Cardiac fibroblast (primary cell): ENCODE data around the gene HBS1L.

Experiments used
- DNase-seq, 2 donors: peaks; one replicate each; pipeline versions ENCODE4 v3.0.0 to v3.0.0-alpha.2; 2010; ENCODE audit warnings: low read depth in 2 of 2
- H3K4me3 ChIP-seq, 2 donors: replicated peaks in 1 of 2; 1 replicate in 1 of 2; 2 replicates in 1 of 2; pipeline ENCODE4 v1.5.1; 2011; ENCODE audit warnings: low read depth in 2 of 2, low read length in 2 of 2, mild to moderate bottlenecking in 2 of 2, moderate library complexity in 1 of 2
- TF ChIP-seq, protein P1 (sequence below): IDR thresholded peaks from one replicate; pipeline ENCODE4 v1.5.1; 2011; ENCODE audit warnings: low read depth, mild to moderate bottlenecking, low read length, inconsistent platforms

Gene HBS1L

DNA sequence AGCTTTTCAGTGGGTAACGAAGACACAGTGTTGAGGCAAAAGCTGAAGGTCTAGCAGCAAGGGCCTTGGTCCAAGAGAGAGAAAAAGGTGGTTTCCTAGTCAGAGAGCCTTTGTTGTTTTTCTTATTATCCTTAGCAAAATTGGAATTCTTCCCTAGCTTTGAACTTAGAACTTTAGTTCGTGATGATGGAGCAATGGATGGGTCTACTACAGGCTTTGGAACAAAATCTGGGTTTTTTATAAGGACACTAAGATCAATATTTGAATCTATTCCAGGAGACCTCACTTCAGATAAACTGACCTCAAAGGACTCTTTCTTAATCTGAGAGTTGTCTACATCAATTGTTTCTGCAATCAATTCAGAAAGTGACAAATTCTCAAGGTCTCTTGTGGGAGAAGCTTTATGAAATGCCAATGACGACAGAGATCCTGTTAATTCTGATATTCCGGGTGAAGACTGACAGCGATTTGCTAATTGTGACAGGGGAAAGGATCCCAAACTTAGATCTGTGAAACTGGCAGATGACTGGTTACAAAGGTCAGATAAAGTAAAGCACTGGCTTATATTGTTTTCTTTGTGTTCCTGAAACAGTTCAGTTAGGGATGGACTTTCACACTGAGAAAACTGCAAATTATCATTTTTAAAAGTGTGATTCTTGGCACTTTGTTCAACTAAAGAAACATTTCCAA is 17.7 kb downstream of the HBS1L start:
- H3K4me3 ChIP-seq, result no peak overlapping the region
- TF ChIP-seq, protein P1, sequence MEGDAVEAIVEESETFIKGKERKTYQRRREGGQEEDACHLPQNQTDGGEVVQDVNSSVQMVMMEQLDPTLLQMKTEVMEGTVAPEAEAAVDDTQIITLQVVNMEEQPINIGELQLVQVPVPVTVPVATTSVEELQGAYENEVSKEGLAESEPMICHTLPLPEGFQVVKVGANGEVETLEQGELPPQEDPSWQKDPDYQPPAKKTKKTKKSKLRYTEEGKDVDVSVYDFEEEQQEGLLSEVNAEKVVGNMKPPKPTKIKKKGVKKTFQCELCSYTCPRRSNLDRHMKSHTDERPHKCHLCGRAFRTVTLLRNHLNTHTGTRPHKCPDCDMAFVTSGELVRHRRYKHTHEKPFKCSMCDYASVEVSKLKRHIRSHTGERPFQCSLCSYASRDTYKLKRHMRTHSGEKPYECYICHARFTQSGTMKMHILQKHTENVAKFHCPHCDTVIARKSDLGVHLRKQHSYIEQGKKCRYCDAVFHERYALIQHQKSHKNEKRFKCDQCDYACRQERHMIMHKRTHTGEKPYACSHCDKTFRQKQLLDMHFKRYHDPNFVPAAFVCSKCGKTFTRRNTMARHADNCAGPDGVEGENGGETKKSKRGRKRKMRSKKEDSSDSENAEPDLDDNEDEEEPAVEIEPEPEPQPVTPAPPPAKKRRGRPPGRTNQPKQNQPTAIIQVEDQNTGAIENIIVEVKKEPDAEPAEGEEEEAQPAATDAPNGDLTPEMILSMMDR, result no peak
- DNase-seq, result no peak

DNA sequence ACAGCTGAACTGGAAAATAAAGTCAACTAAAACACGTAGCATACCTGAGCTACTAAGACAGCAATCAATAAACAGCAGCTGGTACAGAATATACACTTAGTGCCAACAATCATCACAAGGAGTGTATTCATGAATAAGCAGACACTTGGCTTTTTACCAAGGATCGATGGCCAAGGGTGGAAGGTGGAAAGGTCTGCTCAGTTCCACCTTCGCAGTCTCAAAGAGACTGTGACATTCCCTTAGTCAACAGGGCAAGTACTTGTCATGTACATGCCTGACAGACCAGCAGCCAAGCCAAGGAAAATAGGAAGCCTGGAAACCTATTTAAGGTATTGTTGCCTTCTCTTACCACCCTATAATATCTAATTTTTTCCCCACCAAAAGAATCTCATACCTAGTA is 21.4 kb downstream of the HBS1L start:
- TF ChIP-seq, protein P1, result no peak
- H3K4me3 ChIP-seq, result no peak overlapping the region
- DNase-seq, result no peak

DNA sequence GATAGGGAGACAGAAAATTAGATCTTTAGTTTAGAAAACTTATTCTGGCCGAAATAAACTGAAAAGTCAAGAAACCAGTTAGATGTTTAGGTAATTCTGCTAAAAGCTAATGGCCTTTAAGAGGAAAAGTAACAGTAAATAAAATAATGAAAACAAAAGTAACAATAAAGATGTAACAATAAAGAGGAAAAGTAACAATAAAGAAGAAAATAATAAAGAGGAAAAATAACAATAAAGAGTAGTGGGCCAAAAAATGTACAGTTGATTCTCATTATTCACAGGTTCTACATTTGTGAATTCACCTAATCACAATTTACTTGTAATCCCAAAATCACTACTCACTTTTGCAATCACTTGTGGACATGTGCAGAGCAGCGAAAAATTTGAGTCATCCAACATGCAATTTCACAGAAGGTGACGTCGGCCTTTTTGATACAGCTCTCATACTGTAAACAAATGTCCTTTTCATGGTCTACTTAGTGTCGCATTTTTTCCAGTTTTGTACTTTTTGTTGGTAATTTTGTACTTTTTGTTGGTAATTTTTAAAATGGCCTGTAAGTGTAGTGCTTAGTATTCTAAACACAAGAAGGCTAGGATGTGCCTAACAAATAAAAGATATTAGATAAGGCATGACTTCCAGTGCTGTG is 24.0 kb downstream of the HBS1L start:
- no peak overlapping the region for H3K4me3 ChIP-seq
- TF ChIP-seq, protein P1, result no peak
- peak; percentile 15 to 55 for DNase-seq

DNA sequence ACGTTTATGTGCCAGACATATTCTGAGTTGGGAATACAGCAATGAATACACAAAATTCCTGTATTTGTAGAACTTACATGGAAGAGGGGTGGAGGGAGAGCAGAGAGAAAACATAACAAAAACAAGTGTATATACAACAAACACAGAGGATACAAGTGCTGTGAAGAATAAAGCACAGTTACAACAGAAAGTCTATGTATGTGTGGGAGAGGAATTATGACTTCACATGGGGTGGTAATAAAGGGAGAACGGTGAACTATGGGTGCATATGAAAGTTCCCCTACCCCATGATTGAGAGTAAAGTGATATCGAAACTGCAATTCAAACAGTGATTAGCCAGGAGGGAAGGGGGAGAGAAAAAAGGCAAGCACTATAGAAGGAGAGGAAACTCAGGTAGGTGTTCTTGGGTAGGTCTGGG is 24.6 kb downstream of the HBS1L start:
- no peak overlapping the region for H3K4me3 ChIP-seq
- no peak for DNase-seq
- TF ChIP-seq, protein P1, result no peak

DNA sequence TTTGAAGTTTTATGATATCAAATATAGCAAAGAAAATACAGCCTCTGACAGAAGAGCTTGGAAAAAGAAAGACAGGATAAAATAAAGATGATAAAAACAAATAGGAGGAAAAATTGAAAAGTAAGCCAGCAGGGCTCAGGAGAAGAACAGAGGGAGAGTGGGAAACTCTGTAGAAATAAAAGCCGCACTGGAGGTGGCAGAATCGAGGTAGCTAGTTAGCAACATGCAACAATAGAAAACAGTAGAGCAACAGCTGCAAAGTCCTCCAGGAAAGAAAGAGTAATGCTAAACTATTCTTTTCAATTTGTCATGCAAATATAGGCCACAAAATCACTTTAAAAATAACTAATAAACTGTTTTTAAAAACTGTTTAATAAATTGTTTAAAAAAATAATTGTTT is 28.8 kb downstream of the HBS1L start:
- H3K4me3 ChIP-seq, result no peak overlapping the region
- DNase-seq, result no peak
- TF ChIP-seq, protein P1, result no peak

DNA sequence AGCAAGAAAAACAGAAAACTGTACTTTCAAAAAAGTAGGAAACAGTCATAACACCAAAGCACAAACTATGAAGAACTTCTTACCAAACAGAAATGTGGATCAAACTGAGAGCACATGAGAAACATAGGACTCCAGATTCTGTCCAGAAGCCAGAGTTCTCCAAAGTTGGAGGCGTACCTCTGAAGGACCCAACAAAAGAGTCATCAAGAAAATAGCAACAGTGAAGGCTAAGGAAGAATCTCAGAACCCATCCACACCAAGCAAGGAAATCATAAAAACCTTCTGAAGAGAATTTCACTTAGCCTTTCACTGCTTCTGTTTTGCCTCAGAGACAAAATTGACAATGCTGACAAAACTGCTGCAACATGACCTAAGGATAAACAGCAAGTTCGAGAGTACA is 29.4 kb downstream of the HBS1L start:
- DNase-seq, result no peak
- H3K4me3 ChIP-seq, result no peak overlapping the region
- TF ChIP-seq, protein P1, result no peak
